HG02852 (cell line): ENCODE measurements around the gene KDM2A.

Experiments used
- ATAC-seq: cut with Tn5 transposase; IDR thresholded peaks from one replicate; pipeline ENCODE4 v1.9.1; 2021; ENCODE audit warnings: mild to moderate bottlenecking, moderate library complexity; ENCODE audit not compliant: unreplicated experiment

KDM2A gene

DNA sequence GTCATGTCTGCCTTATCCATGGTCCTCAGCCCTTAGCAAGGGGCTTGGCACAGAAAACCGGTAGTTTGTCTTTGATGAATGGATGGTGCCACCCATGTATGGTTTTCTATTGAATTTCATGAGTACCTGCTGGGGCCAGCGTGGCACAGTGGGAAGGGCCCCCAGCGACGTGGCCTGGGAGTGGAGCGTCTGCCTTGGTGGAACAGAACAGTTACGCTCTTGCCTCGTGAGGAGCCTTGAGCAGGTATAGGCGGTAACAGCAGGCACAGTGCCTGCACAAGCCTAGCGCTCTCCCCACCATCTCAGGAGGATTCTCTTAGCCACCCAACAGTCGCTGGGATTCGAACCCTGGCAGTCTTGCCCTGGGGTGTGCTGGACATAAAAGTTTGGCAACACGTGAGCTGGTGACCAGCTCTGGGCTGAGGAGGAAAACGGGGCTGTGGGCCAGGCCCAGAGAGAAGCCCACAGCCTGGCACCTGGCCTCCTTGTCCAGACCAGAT is 181.2 kb downstream of the KDM2A start:
- ATAC-seq = no peak

DNA sequence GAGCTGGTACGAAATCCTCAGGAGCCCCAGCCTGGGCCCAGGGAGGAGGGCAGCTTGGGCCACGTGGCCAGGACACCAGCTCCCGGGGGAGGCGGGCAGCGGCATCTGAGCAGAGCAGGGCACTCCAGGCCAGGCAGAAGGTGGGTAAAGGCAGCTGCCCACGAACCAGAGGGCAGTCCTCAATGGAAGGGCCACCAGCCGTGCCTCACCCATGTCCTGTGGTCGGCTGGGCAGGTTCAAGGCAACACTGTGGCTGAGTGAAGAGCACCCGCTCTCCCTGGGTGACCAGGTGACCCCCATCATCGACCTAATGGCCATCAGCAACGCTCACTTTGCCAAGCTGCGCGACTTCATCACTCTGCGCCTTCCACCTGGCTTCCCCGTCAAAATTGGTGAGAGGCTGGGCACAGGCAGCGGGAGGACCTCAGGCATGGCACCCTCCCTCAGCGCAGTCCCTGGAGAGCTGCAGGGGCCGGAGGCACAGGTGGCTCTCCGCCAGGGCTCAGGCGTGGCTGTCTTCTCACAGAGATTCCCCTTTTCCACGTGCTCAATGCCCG is 181.8 kb downstream of the KDM2A start:
- ATAC-seq = no peak

DNA sequence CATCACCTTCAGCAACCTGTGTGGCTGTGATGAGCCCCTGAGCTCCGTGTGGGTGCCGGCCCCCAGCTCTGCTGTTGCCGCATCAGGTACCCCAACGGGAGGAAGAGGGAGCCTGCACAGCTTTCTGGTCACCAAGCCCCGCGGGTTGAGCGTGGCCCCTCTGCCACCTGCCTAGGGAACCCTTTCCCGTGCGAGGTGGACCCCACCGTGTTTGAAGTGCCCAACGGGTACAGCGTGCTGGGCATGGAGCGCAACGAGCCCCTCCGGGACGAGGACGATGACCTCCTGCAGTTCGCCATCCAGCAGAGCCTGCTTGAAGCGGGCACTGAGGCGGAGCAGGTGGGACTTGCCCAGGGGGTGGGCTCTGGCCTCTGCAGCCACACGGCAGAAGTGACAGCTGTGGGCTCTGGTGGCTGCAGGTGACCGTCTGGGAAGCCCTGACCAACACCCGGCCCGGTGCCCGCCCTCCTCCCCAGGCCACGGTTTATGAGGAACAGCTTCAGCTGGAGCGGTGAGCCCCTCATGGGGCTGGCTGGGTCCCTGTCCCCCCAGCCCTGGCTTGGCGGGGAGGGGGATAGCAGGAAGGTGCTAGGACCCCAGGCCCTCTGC is 182.4 kb downstream of the KDM2A start:
- ATAC-seq = no peak

DNA sequence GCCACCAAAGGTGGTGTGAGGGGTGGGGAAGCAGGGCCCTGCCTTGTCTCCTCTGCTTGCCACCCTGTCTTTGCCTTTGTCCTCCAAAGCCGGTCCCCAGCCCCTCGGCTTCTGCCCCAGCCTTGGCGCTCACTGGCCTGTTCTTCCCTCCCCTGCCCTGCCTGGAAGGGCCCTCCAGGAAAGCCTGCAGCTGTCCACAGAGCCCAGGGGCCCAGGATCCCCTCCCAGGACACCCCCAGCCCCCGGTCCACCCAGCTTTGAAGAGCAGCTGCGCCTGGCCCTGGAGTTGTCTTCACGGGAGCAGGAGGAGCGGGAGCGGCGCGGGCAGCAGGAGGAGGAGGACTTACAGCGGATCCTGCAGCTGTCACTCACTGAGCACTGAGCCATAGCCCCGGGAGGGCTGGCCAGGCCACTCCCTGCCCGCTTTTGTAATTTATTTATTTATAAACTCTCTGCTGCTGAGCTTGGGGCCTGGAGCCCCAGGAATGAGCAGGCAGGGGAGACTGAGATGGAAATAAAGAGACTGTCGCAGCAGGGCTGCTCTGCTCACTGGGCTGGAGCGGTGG is 183.0 kb downstream of the KDM2A start:
- no peak for ATAC-seq

DNA sequence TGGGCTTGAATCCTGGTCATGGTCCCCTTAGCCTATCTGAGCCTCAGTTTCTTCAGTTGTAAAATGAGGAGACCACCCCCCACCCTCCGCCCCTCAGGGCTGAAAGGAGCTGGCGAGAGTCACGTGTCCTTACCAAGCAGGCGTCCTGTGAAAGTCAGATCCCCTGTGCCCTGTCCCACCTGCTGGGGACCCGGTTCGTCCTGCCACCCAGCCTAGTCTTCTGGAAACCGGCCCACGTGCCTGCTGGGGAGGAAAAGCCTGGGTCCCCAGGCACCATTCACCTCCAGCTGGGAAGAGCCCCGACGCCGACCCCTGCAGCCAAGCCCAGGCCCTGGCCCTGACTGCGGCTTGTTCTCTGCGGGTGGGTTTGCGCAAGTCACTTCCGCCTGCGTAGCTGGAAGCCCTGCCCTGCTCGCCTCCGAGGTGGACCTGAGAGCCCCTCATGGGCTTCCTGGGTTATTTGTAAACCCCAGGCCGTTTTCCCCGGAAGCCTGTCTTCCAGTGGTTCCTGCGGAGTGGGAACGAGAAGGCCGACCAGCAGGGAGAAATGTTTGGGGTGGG is 183.6 kb downstream of the KDM2A start:
- ATAC-seq = no peak

DNA sequence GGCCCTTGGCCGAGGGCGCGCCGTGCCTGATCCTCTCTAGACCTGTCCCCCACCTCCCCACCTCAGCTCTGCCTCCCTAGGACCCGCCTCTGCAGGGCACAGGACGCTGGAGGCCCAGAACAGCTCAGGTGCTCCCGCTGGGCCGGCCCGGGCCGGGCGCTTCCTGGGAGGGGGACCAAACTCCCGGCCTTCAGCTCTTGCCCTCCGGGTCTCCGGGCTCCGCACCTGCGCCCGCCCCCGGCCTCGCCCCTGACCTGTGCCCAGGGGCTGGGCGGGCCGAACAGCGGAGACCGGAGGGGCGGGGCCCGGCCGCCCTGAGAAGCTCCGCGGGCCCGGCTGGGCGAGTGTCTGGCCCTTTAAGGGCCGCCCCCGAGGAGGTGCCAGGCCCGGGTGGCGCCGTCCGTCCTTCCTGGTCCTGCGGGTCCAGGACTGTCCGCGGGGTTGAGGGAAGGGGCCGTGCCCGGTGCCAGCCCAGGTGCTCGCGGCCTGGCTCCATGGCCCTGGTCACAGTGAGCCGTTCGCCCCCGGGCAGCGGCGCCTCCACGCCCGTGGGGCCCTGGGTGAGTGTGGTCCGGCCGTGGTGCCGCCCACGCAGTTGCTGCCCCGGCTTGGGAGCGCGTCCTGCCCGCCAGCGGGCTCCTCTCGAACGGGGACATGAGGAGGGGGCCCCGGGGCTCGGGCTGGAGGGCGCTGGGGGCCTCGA is 184.2 kb downstream of the KDM2A start, which contains the start of gene SSH3:
TSS of gene SSH3 (plus strand) at position 399 of the 703 bp plus-strand sequence. CDS start at position 495, 96 bp downstream.
- no peak for ATAC-seq

DNA sequence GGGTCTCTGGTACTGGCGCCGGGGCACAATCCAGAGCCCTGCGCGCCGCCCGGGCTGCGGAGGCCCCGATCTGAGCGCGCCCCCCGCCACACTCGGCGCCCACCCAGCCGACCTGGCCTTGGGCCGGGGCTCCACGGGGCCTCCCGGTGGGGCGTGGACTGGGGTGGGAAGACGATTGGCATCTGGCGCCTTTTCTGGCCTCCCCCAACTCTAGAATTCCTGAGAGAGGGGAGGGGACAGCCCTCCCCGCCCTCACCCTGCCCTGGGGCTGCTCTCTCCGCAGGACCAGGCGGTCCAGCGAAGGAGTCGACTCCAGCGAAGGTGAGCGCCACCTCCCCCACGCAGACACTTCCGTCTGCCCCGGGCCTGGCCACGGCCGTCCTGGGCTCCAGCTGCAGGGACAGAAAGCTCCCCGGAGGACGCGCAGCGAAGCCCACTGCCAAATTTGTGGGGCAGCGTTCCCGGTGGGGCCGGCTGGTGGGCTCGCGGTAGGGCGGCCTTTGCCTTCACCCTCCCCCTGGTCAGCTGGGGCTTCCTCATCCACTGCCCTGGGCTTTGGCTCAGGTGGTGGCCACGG is 184.9 kb downstream of the KDM2A start:
- ATAC-seq = no peak

DNA sequence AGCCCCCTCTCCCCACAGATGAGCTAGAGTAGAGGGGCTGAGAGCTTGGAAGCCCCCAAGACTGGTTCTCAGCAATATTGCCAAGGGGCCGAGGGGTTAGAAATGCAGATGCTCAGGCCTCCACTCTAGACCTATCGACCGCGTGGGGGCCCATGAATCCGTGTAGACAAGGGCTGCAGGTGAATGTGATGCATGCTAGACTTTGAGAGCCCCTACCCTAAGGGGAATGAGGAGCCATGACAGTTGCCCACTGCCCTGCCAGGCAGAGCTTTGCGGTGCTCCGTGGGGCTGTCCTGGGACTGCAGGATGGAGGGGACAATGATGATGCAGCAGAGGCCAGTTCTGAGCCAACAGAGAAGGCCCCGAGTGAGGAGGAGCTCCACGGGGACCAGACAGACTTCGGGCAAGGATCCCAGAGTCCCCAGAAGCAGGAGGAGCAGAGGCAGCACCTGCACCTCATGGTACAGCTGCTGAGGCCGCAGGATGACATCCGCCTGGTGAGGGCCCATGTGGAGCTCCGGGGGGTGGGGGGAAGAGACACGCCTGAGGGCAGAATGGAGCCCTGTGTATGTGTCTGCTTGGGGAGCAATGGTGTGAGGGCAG is 185.5 kb downstream of the KDM2A start:
- no peak for ATAC-seq

DNA sequence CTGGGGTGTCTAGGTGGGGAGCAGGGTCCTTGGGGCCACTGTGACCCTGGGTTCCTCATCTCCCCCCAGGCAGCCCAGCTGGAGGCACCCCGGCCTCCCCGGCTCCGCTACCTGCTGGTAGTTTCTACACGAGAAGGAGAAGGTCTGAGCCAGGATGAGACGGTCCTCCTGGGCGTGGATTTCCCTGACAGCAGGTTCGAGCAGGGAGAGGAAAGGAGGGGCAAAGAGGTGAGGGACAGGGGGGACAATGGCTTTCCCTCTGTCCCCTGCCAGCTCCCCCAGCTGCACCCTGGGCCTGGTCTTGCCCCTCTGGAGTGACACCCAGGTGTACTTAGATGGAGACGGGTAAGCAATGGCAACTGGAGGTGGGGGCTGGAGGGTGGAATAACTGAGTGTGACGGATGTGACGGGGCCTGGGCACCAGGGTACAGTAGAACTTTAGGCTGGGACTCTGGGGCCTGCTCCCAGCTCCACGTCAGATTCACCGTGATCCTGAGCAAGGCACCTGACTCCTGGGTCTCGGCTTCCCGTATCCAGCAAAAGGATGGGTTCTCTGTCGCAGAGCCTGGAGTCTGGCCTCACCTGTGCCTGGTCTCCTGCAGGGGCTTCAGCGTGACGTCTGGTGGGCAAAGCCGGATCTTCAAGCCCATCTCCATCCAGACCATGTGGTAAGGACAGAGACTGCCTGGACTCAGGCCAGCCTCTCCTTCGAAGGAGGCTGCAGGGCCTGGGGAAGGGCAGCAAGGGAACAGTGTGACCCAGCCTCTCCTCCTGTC is 187.9 kb downstream of the KDM2A start:
- ATAC-seq = no peak

DNA sequence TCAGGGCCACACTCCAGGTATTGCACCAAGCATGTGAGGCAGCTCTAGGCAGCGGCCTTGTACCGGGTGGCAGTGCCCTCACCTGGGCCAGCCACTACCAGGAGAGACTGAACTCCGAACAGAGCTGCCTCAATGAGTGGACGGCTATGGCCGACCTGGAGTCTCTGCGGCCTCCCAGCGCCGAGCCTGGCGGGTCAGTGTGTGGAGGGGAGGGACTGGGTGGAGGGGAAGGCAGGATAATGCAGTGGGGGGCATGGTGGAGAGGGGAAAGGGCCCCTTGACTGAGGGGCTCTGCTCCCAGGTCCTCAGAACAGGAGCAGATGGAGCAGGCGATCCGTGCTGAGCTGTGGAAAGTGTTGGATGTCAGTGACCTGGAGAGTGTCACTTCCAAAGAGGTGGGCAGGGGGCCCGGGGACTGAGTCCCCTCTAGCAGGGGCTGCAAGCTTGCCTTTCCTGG is 188.5 kb downstream of the KDM2A start:
- ATAC-seq = no peak
